Muscle layer of duodenum (tissue), 2 donors: Measurements from ENCODE around the gene BBIP1.
"Not testable (repeated sequence)": the region's sequence is repeated elsewhere in the genome, so short reads cannot be mapped to it uniquely, and the experiment has no call there.

Source experiments
- H3K27ac ChIP-seq: one replicate; pipeline ENCODE4 v1.7.0; 2013; ENCODE audit warnings: mild to moderate bottlenecking, low read length
- H3K27me3 ChIP-seq: one replicate; pipeline ENCODE4 v1.7.0; 2013; ENCODE audit warnings: low read depth, mild to moderate bottlenecking, control low read depth, low read length
- H3K36me3 ChIP-seq, 2 donors: one replicate each; pipeline ENCODE4 v1.7.0; 2013; ENCODE audit warnings: low read length in 2 of 2, control low read depth in 1 of 2, mild to moderate bottlenecking in 1 of 2; ENCODE audit not compliant: insufficient read depth in 2 of 2, control insufficient read depth in 1 of 2
- H3K4me1 ChIP-seq, 2 donors: one replicate each; pipeline ENCODE4 v1.7.0; 2013; ENCODE audit warnings: low read length in 2 of 2, mild to moderate bottlenecking in 2 of 2, control low read depth in 1 of 2, moderate library complexity in 1 of 2; ENCODE audit not compliant: insufficient read depth in 2 of 2, control insufficient read depth in 1 of 2
- H3K4me3 ChIP-seq, 2 donors: one replicate each; pipeline ENCODE4 v1.7.0; 2013; ENCODE audit warnings: low read length in 2 of 2, low read depth in 1 of 2, mild to moderate bottlenecking in 1 of 2
- H3K9me3 ChIP-seq, 2 donors: one replicate each; pipeline ENCODE4 v1.7.0; 2013; ENCODE audit warnings: low read length in 2 of 2, control low read depth in 1 of 2, mild to moderate bottlenecking in 1 of 2; ENCODE audit not compliant: control insufficient read depth in 1 of 2
- donor health status: healthy.

The BBIP1 gene

GRCh38 chr10:110867807-110868465 is 51.0 kb downstream of the BBIP1 start:
- H3K4me1 ChIP-seq = peaks cover 29 to 30% of the 10 kb centered on the region in 2 donors
- H3K27ac ChIP-seq = peak overlapping the region; percentile 1
- H3K36me3 ChIP-seq = no peaks in the 10 kb centered on the region
- H3K4me3 ChIP-seq = no peak overlapping the region
- H3K27me3 ChIP-seq = no peaks in the 10 kb centered on the region
- no peaks in the 10 kb centered on the region for H3K9me3 ChIP-seq

GRCh38 chr10:110867011-110867806 is 51.8 kb downstream of the BBIP1 start:
- Histone ChIP-seq H3K27ac (peak overlapping the region; percentile 88), H3K4me1 (peaks cover 29 to 30% of the 10 kb centered on the region in 2 donors)
- H3K9me3 ChIP-seq, H3K36me3 ChIP-seq, H3K27me3 ChIP-seq, H3K4me3 ChIP-seq: not testable (repeated sequence)

- Histone ChIP-seq H3K27ac (peak overlapping the region; percentile 88), H3K4me1 (peaks cover 27 to 30% of the 10 kb centered on the region in 2 donors), H3K4me3 (no peak overlapping the region), H3K9me3 (no peaks in the 10 kb centered on the region), H3K36me3 (no peaks in the 10 kb centered on the region), H3K27me3 (no peaks in the 10 kb centered on the region)
Measured at GRCh38 chr10:110865809-110866482, 53.0 kb downstream of the BBIP1 start.

GRCh38 chr10:110865186-110865808 is 53.7 kb downstream of the BBIP1 start:
- peaks cover 22 to 36% of the 10 kb centered on the region in 2 donors for H3K4me1 ChIP-seq
- peak overlapping the region; percentile 88 for H3K27ac ChIP-seq
- no peaks in the 10 kb centered on the region for H3K9me3 ChIP-seq
- no peaks in the 10 kb centered on the region for H3K27me3 ChIP-seq
- no peaks in the 10 kb centered on the region for H3K36me3 ChIP-seq
- peak overlapping the region in 1 of 2 donors; percentile 17 for H3K4me3 ChIP-seq

- H3K4me3 ChIP-seq = peak overlapping the region in 1 of 2 donors; percentile 5
Measured at GRCh38 chr10:110864662-110865140, 54.3 kb downstream of the BBIP1 start.

GRCh38 chr10:110863956-110864355 is 55.0 kb downstream of the BBIP1 start:
- Histone ChIP-seq H3K36me3 (no peaks in the 10 kb centered on the region), H3K4me3 (no peak overlapping the region), H3K9me3 (no peaks in the 10 kb centered on the region), H3K27ac (peak overlapping the region; percentile 88), H3K27me3 (no peaks in the 10 kb centered on the region), H3K4me1 (peaks cover 22 to 44% of the 10 kb centered on the region in 2 donors)

More at GRCh38 chr10:110864662-110865140, 54.3 kb downstream of the BBIP1 start:
- Histone ChIP-seq H3K27me3 (no peaks in the 10 kb centered on the region), H3K9me3 (no peaks in the 10 kb centered on the region), H3K36me3 (no peaks in the 10 kb centered on the region), H3K4me1 (peaks cover 22 to 38% of the 10 kb centered on the region in 2 donors), H3K27ac (peak overlapping the region; percentile 88)

- Histone ChIP-seq H3K27me3 (no peaks in the 10 kb centered on the region), H3K9me3 (no peaks in the 10 kb centered on the region), H3K4me3 (no peak overlapping the region), H3K4me1 (peaks cover 22 to 44% of the 10 kb centered on the region in 2 donors), H3K36me3 (no peaks in the 10 kb centered on the region), H3K27ac (no peak overlapping the region)
Measured at GRCh38 chr10:110863361-110863760, 55.6 kb downstream of the BBIP1 start.

- Histone ChIP-seq H3K36me3 (no peaks in the 10 kb centered on the region), H3K27me3 (no peaks in the 10 kb centered on the region), H3K9me3 (no peaks in the 10 kb centered on the region), H3K4me1 (peaks cover 24 to 44% of the 10 kb centered on the region in 2 donors), H3K27ac (no peak overlapping the region), H3K4me3 (no peak overlapping the region)
Measured at GRCh38 chr10:110862961-110863360, 56.0 kb downstream of the BBIP1 start.

- Histone ChIP-seq H3K27me3 (no peaks in the 10 kb centered on the region), H3K9me3 (no peaks in the 10 kb centered on the region), H3K4me3 (no peak overlapping the region), H3K27ac (no peak overlapping the region), H3K36me3 (no peaks in the 10 kb centered on the region), H3K4me1 (peaks cover 32 to 44% of the 10 kb centered on the region in 2 donors)
Measured at GRCh38 chr10:110861930-110862649, 56.9 kb downstream of the BBIP1 start.

- Histone ChIP-seq H3K36me3 (no peaks in the 10 kb centered on the region), H3K27ac (peak overlapping the region; percentile 70), H3K27me3 (no peaks in the 10 kb centered on the region), H3K4me1 (peaks cover 33 to 40% of the 10 kb centered on the region in 2 donors), H3K4me3 (no peak overlapping the region), H3K9me3 (no peaks in the 10 kb centered on the region)
Measured at GRCh38 chr10:110861476-110861875, 57.5 kb downstream of the BBIP1 start.
